Stimulated activated CD4-positive, alpha-beta T cell treated with anti-CD3 and anti-CD28 coated beads, Interleukin-12 subunit alpha, Interleukin-12 subunit beta, amount 100 ng/mL, for 24 hours (primary cell): Measurements from ENCODE around the gene SEC23IP.

Experiments
- DNase-seq, 2 experiments: peaks; one replicate each; pipeline ENCODE4 v3.0.0-alpha.2; 2020; ENCODE audit warnings: low read depth in 2 of 2

SEC23IP gene

DNA sequence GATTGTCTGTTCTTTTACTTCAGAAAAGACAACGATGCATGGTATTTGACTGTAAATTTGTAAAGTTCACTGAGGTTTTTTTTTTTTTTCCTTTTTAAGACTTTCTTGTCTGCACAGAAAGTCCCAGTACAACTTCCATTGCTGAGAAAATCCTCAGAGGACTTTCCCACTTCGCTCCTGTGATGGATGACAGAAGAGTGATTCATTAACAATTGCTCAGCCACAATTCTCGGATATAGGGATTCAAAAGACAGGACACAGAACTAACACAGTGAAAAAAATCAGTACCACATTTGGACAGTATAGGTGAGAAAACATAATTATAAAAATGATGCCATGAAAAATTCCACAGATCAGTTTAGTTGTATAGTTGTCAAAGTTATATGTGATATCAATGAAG is 48.0 kb downstream of the SEC23IP start:
- no peak for DNase-seq

DNA sequence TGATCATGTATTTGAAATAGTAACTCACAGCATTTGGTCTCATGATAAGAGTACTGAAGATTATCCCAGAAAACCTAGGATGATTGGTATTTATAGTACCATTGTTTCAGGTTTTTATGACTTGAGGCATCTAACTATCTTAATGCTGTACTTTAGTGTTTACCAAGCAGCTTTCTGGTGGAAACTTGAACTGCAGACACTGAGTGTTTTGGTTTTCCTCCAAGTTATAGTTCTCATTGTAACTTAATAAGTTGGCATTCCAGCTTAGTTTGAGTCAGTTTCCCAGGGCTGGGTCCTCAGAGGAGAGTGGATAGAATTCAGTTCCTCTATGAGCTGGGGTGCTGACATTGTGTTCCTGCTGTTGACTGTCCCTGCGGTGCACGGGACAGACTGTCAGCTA is 50.4 kb downstream of the SEC23IP start:
- DNase-seq = no peak

DNA sequence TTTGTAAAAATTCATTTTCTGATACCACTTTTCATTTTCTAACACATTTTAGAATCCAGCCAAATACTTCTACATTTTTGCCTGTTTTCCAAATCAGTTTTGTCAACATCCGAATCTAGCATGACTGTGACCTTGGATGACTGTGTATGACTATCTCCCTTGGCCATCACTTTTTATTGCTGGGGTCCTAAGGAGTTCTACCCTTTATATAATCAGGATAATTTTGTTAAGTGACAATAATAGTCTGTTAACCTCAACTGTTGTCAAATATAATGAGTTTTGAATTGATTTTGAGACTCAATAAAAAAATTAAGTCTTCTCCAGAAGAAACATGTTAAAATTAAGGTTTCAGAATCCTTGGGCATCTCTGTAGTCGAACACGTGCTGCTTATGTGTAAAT is 53.3 kb downstream of the SEC23IP start:
- DNase-seq = no peak

DNA sequence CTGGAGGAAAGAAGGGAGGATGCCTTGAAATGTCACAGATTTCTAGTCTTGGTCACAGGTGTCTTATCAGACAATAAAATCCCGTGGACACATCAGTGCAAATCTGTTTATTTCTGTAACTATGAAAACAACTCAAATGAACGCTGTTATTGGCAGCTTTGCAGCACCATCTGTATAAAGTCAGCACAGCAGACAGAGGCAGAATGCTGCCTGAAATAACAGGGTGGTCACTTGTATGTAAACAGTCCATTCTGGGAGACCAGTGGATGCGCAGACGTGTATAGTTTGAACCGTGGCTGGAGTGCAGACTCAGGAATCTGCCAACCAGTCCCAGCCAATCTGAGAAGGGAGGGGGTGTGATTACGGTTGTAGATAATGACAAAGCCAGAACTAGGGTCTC is 54.8 kb downstream of the SEC23IP start:
- DNase-seq = no peak

DNA sequence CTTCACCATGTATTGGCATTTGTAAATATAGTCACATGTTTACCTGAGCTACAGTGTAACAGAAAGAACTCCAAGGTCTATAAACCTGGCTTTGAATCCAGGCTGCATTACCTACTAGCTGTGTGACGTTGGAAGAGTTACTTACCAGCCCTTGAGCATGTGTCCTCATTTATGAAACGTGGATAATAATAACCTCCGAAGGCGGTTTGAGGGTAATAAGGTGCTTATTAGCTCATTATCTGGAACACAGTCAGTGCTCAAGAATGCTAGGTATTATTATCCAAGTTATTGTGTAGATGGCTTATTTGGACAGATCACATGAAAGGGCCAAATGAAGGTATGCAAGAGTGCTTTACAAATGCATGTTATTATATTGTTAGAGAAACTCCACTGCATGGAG is 64.9 kb downstream of the SEC23IP start:
- DNase-seq = no peak

DNA sequence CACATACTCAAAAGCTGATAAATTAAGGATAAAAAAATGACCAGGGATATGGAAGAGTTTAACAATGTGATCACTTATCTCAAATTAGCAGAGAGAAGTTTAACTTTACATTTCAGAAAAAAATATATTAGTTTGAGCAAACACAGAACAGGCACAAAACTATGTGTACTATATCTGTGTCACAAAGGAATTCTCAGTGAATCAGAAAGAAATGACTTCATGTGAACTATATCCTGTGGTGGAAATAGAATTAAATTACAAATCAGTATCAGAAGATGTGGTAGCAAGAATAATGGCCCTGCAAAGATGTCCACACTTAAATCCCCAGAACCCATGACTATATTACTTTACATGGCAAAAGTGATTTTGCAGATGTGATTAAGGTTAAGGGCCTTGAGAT is 70.3 kb downstream of the SEC23IP start:
- no peak for DNase-seq

DNA sequence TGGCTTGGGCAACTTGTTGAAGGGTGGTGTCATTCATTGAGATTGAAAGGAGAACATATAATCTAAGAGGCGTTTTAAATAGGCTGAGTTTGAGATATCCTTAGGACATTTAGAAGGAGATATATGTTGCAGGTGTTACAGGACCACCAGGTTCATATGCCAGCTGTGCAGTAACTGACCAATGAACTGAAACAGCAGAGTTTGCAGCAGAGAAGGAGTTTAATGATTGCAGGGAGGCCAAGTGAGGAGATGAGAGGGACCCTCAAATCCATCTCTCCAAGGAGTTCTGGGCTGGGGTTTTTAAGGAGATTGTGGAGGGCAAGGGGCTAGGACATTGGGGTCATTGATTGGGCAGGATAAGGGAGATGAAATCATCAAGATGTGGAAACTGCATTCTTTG is 74.5 kb downstream of the SEC23IP start:
- DNase-seq = no peak

DNA sequence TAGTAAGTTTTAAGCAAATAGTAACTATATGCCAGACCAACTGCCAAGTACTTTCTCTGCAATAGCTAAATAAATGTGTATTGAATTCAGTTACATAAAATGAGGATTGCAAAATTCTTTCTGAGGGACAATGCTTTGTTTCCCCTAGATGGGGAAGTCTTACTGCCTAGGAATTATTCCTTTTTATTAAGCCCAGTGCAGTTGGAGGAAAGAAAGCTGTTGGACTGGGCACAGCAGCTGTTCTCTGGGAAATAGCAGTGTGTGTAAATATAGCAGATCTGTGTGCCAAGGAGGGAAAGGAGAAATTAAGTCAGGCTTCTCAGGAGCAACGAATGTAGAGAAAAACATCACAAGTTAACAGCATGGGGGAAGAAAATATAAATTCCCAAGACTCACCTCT is 77.1 kb downstream of the SEC23IP start:
- no peak for DNase-seq

DNA sequence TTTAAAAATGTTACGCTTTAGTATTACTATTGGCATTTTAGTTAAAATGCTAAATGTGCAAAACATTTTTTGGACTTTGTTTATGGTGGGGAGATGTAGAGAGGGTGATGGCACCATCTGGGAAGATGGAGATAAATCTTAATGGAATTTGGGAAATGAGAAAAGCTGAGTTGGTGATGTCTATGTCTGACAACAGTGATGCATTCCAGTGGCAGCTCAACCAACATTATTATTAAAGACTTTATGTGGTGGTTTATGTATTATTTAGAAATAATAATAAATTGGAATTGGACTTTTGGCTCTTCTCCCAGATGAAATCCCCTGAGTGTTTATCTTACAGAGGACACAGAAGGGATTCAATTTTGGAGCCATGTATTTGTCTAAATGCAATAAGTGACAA is 77.6 kb downstream of the SEC23IP start:
- no peak for DNase-seq

DNA sequence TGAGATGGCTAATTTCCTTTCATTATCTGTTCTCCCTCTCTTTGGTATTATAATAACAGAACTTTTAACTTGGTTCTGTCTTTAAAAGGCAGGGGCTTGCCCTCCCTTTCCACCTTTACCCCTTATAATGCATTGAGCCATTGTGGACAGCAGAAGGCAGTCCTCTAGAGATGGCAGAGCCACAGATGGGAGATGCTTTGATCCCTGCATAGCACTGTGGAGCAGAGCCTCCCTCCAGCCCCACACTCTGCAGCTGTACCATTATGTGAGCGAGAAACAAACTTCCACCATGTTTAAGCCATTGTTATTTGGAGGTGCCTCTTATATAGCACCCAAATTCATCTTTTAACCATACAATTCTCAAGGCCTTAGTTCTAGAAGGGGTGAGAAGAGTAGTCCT is 78.4 kb downstream of the SEC23IP start:
- no peak for DNase-seq

DNA sequence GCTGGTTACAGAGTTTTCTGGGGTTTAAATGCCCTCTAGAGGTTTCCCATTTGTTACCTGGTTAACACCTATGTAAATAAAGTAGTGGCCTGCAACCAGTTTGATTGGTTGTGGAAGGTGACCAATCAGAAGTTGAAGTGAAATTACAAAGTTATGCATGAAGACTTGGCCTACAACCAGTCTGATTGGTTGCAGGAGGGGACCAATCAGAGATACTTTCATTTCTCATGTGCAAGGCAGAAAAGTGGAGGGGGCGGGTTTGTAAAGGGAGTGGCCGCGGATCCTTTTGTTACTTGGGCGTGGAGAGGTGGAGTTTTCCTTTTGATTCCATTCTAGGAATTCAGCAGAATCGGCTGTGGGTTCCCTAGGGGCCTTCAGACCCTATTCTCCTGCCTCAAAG is 80.8 kb downstream of the SEC23IP start:
- no peak for DNase-seq

DNA sequence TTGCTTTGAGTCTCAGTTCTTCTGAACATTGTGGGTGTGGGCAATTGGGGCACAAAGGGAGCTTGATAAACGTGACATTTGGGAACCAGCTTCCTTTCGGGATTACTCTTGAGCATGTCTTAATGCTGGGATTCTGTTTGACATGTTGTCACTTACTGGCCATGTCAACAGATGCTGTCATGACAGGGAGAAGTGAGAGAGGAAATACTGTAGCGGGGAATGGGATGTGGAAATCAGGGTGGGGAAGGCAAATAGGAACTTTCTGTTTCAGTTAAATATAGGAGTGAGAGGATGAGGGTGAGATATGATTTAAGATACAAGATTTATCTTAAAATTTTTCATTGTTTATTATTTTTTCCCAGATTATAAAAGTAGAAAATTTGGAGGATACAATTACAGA is 83.9 kb downstream of the SEC23IP start:
- DNase-seq = no peak

DNA sequence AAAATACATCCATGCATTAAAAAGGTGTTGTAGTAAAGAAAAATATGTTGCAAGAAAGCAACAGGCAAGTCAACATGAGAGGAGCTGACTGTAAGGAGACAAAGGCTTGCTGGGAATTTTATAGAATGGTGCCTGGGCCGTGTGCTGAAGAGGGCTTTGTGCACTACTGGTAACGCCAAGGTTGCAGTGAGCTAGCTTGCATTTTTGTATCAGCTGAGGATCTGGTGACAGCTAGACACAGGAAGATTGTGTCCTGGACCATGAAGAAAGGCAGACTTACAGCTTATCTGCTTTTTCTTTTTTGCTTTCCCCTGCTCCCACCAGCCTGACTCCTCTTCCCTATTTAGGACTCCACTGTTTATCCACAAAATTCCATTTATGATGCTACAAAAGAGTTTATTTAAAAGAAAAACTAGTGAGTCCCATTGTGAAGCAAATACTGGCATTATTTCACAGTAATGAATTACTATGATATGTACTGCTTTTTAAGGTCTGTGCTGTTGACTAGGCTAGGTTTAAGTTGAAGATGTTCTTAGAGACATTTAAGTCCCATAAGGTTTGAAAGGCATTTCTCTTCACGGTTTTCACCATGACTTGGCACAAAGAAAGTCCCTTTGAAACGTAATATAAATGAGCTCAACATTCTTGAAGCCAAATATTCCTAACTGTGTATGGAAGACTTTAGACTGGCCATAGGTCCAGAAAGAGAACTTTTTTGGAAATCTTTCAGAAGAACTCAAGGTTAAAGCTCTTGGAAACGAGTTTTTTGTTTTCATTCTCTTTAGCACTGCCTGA is 88.6 kb downstream of the SEC23IP start:
- no peak for DNase-seq

DNA sequence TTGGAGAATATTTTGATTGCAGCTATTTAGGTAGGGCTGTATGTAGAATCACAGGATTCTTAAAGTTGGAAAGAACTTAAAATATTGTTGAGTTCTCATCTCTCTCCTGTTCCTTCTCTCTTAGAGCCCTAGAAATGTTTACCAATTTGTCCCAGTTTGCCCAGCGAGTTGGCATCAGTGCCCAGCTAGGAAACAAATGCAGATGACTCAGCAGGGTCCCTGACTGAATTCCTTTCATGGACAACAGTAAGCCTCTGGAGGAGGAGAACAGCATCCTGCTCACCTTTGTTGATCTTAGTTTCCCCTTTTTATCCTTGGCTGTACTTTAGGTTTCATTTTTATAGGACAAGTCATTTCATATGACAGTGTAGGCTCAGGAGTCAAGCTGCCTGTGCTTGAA is 89.3 kb downstream of the SEC23IP start:
- DNase-seq = no peak

DNA sequence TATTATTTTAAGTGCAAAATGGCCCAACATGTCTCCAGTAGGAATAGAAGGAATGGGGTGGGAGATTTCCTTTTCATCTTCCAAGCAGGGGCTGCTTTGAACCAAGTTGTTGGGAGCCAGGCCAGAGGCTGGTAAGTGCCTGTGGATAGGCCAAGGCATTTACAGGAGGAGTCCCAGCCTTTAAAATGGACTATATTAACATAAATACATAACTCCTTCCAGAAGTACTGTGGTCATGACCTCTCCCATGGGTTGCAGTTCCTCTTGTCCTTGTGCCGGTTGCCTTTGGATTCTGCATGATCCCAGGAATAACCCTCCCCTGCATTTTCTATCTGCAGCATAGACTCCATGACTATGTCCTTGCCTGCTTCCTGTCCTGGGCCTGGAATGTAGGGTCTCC is 95.8 kb downstream of the SEC23IP start:
- DNase-seq = no peak

DNA sequence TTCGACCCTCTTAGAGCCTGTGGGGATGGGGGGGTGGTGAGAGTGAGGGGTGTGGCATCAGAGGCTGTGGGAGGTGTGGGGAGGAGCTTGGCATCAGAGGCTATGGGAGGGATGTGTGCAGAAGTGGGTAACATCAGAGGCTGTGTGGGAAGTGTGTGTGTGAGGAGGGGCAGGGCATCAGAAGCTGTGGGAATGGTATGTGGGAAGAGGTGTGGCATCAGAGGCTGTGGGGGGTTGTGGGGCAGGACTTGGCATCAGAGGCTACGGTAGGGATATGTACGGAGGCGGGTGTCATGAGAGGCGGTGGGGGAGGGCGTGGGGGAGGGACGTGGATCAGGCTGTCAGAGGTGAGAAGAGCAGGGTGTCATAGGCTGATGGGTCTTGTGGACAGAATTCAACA is 97.4 kb downstream of the SEC23IP start:
- DNase-seq = no peak

DNA sequence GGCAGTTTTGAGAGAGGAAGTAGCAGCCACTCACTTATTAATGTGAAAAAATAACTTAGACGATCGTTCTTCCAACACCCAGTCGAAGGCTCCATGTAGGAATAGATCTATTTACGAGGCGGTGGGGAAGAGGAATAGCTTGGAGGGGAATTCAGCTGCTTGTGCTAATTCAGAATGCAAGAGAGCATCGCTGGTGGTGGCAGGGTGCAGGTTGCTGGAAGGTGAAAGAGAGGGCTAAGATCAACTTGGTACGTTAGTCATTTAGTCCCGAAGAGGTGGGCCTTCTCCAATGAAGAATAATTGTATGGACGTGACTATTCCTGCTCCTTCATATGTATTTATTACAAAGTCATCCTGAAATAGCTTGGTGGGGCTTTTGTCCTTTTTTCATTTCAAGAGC is 98.5 kb downstream of the SEC23IP start:
- no peak for DNase-seq

DNA sequence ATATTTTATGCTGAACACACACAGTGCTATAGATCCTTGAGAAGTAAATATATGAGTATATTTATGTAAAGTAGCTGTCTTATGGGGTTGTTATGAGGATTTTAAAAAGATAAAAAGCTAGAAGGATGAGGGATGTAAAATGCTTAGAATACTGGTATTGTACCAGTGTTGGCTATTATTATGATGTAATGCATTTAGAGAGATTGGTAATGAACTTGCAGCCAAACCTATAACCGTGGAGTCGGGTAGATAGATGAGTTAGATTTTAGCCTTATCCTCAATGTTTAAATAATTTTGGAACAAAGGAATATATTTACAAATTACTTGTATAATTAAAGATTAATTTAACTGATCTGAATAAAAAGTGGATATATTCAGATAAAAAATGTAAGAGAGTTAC is 99.3 kb downstream of the SEC23IP start:
- DNase-seq = no peak
